Stimulated activated CD4-positive, alpha-beta T cell treated with anti-CD3 and anti-CD28 coated beads, Interleukin-12 subunit alpha, Interleukin-12 subunit beta, amount 100 ng/mL, for 48 hours (primary cell): ENCODE results near the gene DIP2B.

Experiments
- DNase-seq, 3 donors: peaks; one replicate each; pipeline ENCODE4 v3.0.0-alpha.2; 2020; ENCODE audit warnings: low read depth in 2 of 3, low spot score in 1 of 3

DIP2B gene

GRCh38 chr12:50611021-50611744 lies 106.4 kb downstream of the DIP2B start:
- no peak for DNase-seq

GRCh38 chr12:50612882-50613281 lies 108.1 kb downstream of the DIP2B start:
- no peak for DNase-seq

GRCh38 chr12:50613463-50613862 lies 108.7 kb downstream of the DIP2B start:
- no peak for DNase-seq

- DNase-seq = no peak
Observed at GRCh38 chr12:50614167-50614759, 109.5 kb downstream of the DIP2B start.

GRCh38 chr12:50615145-50615906 lies 110.5 kb downstream of the DIP2B start:
- DNase-seq = no peak

- DNase-seq = no peak
Observed at GRCh38 chr12:50615907-50616296, 111.1 kb downstream of the DIP2B start.

GRCh38 chr12:50617657-50618056 lies 112.9 kb downstream of the DIP2B start:
- DNase-seq = no peak

- DNase-seq = no peak
Observed at GRCh38 chr12:50618864-50619609, 114.3 kb downstream of the DIP2B start.

- no peak for DNase-seq
Observed at GRCh38 chr12:50619610-50619958, 114.8 kb downstream of the DIP2B start.

GRCh38 chr12:50620109-50620977 lies 115.6 kb downstream of the DIP2B start:
- peak in 1 of 3 donors; percentile 5 for DNase-seq

GRCh38 chr12:50620978-50621360 lies 116.2 kb downstream of the DIP2B start:
- no peak for DNase-seq

- no peak for DNase-seq
Observed at GRCh38 chr12:50621399-50622300, 116.9 kb downstream of the DIP2B start.

- DNase-seq = no peak
Observed at GRCh38 chr12:50625029-50625925, 120.5 kb downstream of the DIP2B start.

GRCh38 chr12:50626026-50626425 lies 121.2 kb downstream of the DIP2B start:
- DNase-seq = no peak

GRCh38 chr12:50627491-50627890 lies 122.7 kb downstream of the DIP2B start:
- DNase-seq = no peak

GRCh38 chr12:50628394-50628793 lies 123.6 kb downstream of the DIP2B start:
- no peak for DNase-seq

- DNase-seq = no peak
Observed at GRCh38 chr12:50633955-50634354, 129.2 kb downstream of the DIP2B start.

GRCh38 chr12:50634379-50634778 lies 129.6 kb downstream of the DIP2B start:
- no peak for DNase-seq

- DNase-seq = no peak
Observed at GRCh38 chr12:50635364-50635763, 130.6 kb downstream of the DIP2B start.
